Spinal cord (tissue), 10 donors: ENCODE data around the gene DPCD. TPM values are rescaled to one million over a fixed set of nuclear protein-coding genes. Genes with fewer than 3 reads are reported as not detected.
"Not testable (repeated sequence)": the region's sequence is repeated elsewhere in the genome, so short reads cannot be mapped to it uniquely, and the experiment has no call there.

Source experiments
- DNase-seq, 6 donors: peaks; one replicate each; pipeline versions ENCODE4 v3.0.0 to v3.0.0-alpha.2; 2013 to 2015; ENCODE audit warnings: low spot score in 6 of 6, low read depth in 4 of 6
- H3K27ac ChIP-seq: one replicate; pipeline ENCODE4 v1.5.1; 2013; ENCODE audit warnings: low read depth, low read length, control low read depth
- H3K27me3 ChIP-seq: one replicate; pipeline ENCODE4 v1.6.1; 2013; ENCODE audit warnings: low read length; ENCODE audit not compliant: control insufficient read depth, insufficient read depth
- H3K36me3 ChIP-seq: one replicate; pipeline ENCODE4 v1.6.1; 2013; ENCODE audit warnings: low read length; ENCODE audit not compliant: control insufficient read depth, insufficient read depth
- H3K4me1 ChIP-seq: one replicate; pipeline ENCODE4 v1.6.1; 2013; ENCODE audit warnings: low read length; ENCODE audit not compliant: control insufficient read depth, insufficient read depth
- H3K4me3 ChIP-seq: one replicate; pipeline ENCODE4 v1.5.1; 2013; ENCODE audit warnings: low read depth, low read length, control low read depth
- H3K9me3 ChIP-seq: one replicate; pipeline ENCODE4 v1.6.1; 2013; ENCODE audit warnings: low read length; ENCODE audit not compliant: control insufficient read depth, insufficient read depth
- WGBS: methylation state at CpG from one replicate; pipeline ENCODE4 v1.1.5; 2013; ENCODE audit warnings: missing lambda C conversion rate; ENCODE audit not compliant: insufficient coverage; 5-methylcytosine and 5-hydroxymethylcytosine counted together
- polyA plus RNA-seq, 2 donors: library from polyadenylated mRNA; unstranded; fragments of 120-200 nt; gene quantifications; one replicate each; pipeline ENCODE4 v1.2.1, GENCODE V29; 2013; ENCODE audit not compliant: insufficient read length in 2 of 2
- total RNA-seq, 2 donors: library from RNA; depleted of rRNA in 1 of 2; stranded (reverse); fragments of 120-200 nt in 1 of 2; fragments of >200 nt in 1 of 2; gene quantifications; one replicate each; pipeline versions ENCODE4 v1.2.3 to v1.2.4, GENCODE V29; 2013 to 2014
- donor health status: healthy.

The DPCD gene
- total and polyA plus RNA-seq, 4 donors: 21.1 to 57.2 (median 42.2) TPM

DNA sequence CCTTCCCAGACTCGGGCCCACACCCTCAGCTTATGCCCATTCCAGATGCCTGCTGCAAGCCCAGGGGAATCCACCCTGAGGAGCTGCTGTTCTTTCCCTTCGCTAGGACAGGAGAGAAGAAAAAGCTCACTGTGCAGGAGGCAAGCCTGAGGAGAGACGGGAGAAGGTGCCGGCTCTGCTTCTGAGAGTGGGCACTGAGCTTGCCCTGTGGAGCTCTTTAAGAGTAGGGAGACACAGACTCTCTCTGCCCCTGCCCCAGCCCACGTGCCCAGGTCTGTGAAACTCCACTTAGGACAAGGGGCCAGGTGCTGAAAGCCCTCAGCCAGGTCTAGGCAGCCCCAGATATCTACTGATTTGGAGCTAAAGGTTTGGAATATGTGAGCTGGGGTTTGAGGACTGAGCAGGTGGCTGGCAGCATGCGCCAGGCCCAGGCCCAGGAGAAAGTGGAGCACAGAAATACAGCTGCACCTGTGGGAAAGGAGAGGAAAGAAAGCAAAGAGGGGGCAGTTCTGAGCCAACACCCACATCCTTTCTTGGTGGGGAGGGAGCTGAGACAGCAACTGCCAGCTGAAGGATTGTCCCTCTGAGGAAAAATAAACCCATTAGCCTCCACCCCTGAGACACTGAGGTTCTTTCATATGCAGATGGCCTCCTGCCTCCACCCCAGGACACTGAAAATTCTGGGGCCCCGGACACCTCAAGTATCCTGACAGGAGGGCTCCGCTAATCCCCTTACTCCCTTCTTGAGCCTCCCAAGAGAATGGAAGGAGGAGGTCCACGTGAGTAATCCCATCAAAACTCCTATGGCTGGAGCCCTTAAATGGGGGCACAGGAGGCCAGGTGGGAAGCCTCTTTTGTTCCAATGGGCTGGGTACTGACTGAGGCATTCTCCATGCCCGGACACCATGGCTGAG is 7.4 kb upstream of the DPCD start:
- Histone ChIP-seq H3K4me3 (no peak overlapping the region), H3K36me3 (peaks cover 76% of the 10 kb centered on the region), H3K4me1 (no peaks in the 10 kb centered on the region), H3K9me3 (no peaks in the 10 kb centered on the region), H3K27ac (no peak overlapping the region), H3K27me3 (no peaks in the 10 kb centered on the region)
- whole genome bisulfite sequencing: 68% methylated on average over 8 of the region's 10 CpGs
- DNase-seq: no peak

DNA sequence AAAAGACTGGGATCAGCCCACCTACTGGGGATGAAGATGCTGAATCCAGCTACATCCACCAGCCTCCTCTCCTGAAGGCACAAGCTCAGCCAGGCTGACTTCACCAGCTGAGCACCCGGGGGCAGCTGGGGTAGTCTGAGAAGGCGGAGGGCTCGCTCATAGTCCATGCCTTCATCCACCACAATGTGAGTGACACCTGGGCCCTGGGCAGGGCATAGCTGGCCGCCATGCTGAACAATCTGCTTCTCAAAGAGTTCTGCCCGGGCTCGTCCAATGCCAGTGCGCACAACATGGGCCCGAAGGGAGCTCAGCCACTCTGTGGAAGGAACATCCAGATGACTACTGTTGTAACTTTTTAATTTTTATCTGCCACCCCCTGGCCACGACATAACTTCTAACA is 2.3 kb upstream of the DPCD start:
- no peaks in the 10 kb centered on the region for H3K9me3 ChIP-seq
- peaks cover 38% of the 10 kb centered on the region for H3K36me3 ChIP-seq
- 98% methylated on average over 8 of the region's 9 CpGs for WGBS
- H3K27ac ChIP-seq: no peak overlapping the region
- no peaks in the 10 kb centered on the region for H3K27me3 ChIP-seq
- no peak overlapping the region for H3K4me3 ChIP-seq
- no peak for DNase-seq
- peaks cover 33% of the 10 kb centered on the region for H3K4me1 ChIP-seq

DNA sequence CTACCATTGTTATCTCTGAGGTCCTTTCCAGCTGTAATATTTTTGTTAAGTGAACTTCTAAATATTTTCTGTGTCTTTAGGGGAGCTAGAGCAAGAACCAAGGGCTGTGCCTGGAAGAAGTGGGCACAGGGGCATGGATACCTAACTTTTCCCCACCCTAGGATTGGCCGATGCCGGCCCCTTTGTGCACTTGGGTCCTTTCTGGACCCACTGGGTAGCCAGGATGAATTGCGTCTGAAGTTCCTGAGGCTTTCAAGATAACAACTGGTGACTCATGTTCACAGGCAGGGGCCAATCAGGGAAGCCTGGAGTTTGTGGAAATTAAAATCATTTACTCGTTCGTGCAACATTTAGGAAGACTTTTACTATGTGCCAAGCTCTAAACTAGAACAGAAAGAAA is 758 bp downstream of the DPCD start:
- DNase-seq: no peak
- H3K27ac ChIP-seq: no peak overlapping the region
- H3K36me3 ChIP-seq: peaks cover 14% of the 10 kb centered on the region
- peaks cover 33% of the 10 kb centered on the region for H3K4me1 ChIP-seq
- no peaks in the 10 kb centered on the region for H3K27me3 ChIP-seq
- WGBS: 51% methylated on average over 2 of the region's 5 CpGs
- H3K4me3 ChIP-seq: peak overlapping the region; percentile 97
- no peaks in the 10 kb centered on the region for H3K9me3 ChIP-seq

DNA sequence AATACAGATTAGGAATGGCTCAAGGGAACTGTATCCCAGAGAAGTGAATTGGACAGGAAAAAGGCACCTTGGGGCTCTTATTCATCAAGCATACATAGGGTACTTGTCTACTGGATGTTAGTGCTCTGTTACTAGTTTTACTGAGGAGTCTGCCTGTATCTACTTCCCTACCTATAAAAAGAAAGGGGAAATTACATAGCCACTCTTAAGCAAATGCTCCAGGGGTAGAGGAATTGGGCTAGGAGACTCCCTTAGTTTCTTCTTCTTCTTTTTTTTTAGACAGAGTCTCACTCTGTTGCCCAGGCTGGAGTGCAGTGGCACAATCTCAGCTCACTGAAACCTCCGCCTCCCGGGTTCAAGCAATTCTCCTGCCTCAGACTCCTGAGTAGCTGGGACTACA is 5.2 kb downstream of the DPCD start:
- H3K4me1 ChIP-seq: peaks cover 16% of the 10 kb centered on the region
- H3K27ac ChIP-seq, DNase-seq, H3K9me3 ChIP-seq, H3K4me3 ChIP-seq, H3K27me3 ChIP-seq, H3K36me3 ChIP-seq: not testable (repeated sequence)
- WGBS: no CpG with 5 or more reads among the region's 2 CpGs

DNA sequence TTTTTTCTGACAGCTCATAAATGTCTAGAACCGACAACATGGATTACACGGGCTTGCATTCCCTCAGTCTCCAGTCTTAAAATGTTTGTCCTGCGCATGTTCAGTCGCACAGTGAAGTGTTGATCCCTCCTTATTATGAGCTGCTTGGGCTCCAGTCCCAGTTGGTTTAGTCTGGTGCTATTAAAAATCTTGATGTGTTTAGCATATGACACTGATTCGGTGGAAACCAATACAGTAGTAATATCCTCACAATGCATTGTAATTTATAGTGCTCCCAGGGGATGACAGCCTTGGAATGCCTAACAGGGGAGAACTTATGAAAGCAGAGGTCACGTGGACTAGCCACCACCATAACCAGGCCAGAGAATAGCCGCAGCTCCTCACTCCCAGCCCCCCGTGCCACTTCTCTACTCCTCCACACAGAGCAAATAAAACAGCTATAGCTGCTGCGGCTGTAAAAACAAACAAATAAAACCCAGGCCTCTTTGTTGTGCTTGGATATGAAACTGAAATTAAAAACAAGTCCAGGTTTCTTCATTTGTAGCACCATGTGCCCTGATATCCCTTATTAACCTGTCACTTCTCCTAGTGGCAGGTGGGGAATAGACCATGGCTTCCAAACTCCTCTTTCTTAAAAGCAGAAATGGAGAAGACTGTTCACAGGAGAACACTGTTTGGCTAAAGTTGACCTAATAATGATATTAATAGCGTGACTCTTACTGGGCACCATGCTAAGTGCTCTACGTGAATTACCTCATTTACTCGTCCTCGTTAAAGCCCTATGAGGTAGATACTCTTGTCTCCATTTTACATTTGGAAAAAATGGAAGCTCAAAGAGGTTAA is 7.7 kb downstream of the DPCD start:
- Histone ChIP-seq H3K9me3 (no peaks in the 10 kb centered on the region), H3K4me1 (no peaks in the 10 kb centered on the region), H3K4me3 (no peak overlapping the region), H3K27ac (no peak overlapping the region), H3K27me3 (no peaks in the 10 kb centered on the region), H3K36me3 (peaks cover 2% of the 10 kb centered on the region)
- 100% methylated on average over 1 of the region's 13 CpGs for WGBS
- peak in 1 of 6 donors; percentile 93 for DNase-seq

DNA sequence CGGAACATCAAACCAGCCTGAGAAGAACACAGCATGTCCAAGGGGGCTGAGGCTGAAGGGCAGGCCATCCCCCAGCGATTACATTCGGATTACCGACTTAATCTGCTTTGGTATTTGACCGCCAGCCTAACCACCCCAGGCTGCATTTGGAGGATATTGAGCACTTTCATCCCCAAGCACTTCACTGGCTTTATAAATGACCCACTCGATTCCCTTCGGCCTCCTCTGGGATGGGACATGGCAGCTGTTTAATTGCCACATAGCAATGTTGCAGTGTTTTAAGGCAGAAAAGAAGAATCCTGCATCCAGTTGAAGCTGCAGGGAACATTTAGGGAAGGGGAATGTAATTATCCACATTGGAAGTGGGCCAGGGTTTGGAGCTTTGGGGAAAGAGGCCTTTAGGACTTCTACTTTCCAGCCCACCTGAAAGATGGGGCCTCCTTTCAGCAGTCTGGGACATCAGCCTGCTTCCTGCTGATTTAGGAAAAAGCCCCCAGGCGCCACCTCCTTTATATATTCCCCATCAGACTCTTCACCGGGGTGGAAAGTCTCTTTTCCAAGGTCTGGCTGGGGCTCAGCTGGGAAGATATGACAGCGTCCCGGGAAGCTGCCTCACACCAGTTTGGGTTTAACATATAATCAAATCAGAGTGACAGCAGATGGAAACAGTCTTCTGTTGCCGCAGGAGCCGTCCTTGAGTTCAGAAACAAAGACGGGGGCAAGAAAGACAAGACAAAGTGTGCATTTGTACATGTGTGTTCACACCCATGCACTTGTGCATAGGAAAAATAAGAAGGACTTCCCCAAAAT is 9.2 kb downstream of the DPCD start:
- H3K4me3 ChIP-seq: no peak overlapping the region
- no peaks in the 10 kb centered on the region for H3K9me3 ChIP-seq
- H3K27me3 ChIP-seq: no peaks in the 10 kb centered on the region
- H3K27ac ChIP-seq: no peak overlapping the region
- peaks cover 10% of the 10 kb centered on the region for H3K36me3 ChIP-seq
- DNase-seq: peak in 1 of 6 donors; percentile 84
- peaks cover 3% of the 10 kb centered on the region for H3K4me1 ChIP-seq
- 36% methylated on average over 10 of the region's 14 CpGs for WGBS

DNA sequence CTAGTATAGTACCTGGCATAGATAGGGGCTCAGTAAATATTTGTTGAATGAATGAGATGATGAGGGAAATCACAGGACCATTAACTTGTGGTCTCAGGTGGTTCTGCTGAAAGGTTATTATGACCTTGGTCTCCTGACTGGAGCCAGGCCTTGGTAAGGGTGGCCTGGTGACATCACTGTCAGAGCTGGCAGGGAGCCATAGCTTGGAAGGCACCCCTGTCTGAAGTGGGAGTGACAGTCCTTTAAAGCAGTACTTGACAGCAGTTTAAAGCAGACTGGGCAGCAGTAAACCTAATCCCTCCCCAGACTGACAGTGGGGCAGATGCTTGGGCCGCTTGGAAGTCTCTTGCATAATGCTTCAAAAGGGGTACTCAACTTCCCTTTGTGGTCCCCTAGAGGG is 13.4 kb downstream of the DPCD start:
- 100% methylated on average over 1 of the region's 1 CpG for WGBS
- Histone ChIP-seq H3K4me3 (no peak overlapping the region), H3K27me3 (no peaks in the 10 kb centered on the region), H3K9me3 (no peaks in the 10 kb centered on the region), H3K36me3 (peaks cover 31% of the 10 kb centered on the region), H3K4me1 (peaks cover 10% of the 10 kb centered on the region), H3K27ac (no peak overlapping the region)
- DNase-seq: no peak

DNA sequence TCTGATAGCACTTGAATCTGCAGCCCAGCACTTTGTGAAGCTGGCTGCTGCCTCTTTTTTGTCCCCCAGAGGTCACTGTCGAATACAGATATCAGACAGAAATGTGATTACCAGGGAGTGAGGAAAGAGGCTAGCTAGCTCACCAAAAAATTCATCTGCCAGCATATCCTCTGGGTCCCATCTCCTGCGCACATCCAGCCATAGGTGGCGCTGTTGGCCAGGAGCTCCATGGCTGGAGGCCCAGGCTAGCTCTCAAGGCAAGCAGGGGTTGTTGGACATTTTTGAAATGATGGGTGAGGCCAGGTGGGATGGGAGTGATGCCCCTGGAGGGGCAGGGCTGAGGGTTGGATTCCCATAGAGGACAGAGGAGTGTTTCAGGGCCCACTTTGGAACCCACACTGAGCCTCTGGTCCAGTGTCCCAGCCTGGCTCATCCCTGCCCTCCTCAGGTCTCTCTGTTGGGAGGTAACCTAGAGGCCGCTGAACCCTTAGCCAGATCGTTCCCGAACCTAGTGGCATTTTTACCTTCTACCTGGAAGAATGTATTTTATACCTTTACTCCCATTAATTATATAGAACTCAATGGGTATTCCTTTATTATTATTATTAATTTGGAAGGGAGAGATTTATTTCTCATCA is 14.8 kb downstream of the DPCD start:
- Histone ChIP-seq H3K9me3 (no peaks in the 10 kb centered on the region), H3K27ac (no peak overlapping the region), H3K36me3 (peaks cover 40% of the 10 kb centered on the region), H3K27me3 (no peaks in the 10 kb centered on the region), H3K4me3 (no peak overlapping the region), H3K4me1 (peaks cover 10% of the 10 kb centered on the region)
- DNase-seq: peak; percentile 47 to 94 (median 72)
- WGBS: 0% methylated on average over 2 of the region's 6 CpGs

DNA sequence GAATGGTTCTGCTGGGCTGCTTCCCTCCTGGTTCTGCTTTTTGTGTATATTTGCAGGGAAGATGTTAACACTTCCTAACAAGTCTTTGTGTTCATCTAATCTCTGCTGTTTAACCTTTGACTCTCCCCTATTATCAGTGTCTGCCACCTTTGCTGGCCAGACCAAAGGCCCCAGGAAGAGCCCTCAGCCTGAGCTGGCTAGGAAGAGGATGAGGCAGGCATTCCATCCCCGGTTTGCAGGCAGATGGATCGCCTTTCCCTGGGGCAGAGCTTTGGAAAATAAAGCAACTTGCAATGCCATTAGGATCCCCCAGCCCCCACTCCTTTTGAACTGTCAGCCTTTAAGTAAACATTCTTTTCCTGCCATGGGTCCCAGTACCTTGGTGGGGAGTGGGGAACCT is 19.0 kb downstream of the DPCD start:
- no peak overlapping the region for H3K27ac ChIP-seq
- no peak for DNase-seq
- H3K27me3 ChIP-seq: no peaks in the 10 kb centered on the region
- H3K4me1 ChIP-seq: peaks cover 9% of the 10 kb centered on the region
- WGBS: 0% methylated on average over 1 of the region's 2 CpGs
- H3K9me3 ChIP-seq: no peaks in the 10 kb centered on the region
- H3K4me3 ChIP-seq: no peak overlapping the region
- peaks cover 69% of the 10 kb centered on the region for H3K36me3 ChIP-seq
